Activated CD8-positive, alpha-beta T cell treated with anti-CD3 and anti-CD28 coated beads for 36 hours (primary cell): ENCODE measurements around the gene RFX8. TPM values are rescaled to one million over a fixed set of nuclear protein-coding genes. Genes with fewer than 3 reads are reported as not detected.

Source experiments
- ATAC-seq: fragments of 200-7000 bp; cut with Tn5 transposase; one replicate; pipeline ENCODE4 v1.10.0; 2021; ENCODE audit warnings: mild to moderate bottlenecking, moderate library complexity
- CTCF ChIA-PET: fragments of 350-600 bp; sonication (Branson Sonifier 250); formaldehyde crosslinking; loops from one replicate; lab custom pipeline; 2021; ENCODE audit warnings: antibody characterized with exemption; lab: Charles Lee
- POLR2A ChIA-PET: fragments of 350-600 bp; sonication (Branson Sonifier 250); formaldehyde crosslinking; loops from one replicate; lab custom pipeline; 2021; ENCODE audit warnings: antibody characterized with exemption; lab: Charles Lee
- DNase-seq: peaks from one replicate; pipeline ENCODE4 v3.0.0-alpha.2; 2020
- H3K27ac Mint-ChIP-seq: one replicate; pipeline ENCODE4 v1.8.0; 2021; ENCODE audit warnings: mild to moderate bottlenecking, mixed read lengths
- H3K27me3 Mint-ChIP-seq: one replicate; pipeline ENCODE4 v1.8.0; 2021; ENCODE audit warnings: mixed read lengths
- H3K36me3 Mint-ChIP-seq: one replicate; pipeline ENCODE4 v1.8.0; 2021; ENCODE audit warnings: low read depth, mixed read lengths
- H3K4me1 Mint-ChIP-seq: one replicate; pipeline ENCODE4 v1.8.0; 2021; ENCODE audit warnings: low read depth, mixed read lengths
- H3K4me3 Mint-ChIP-seq: one replicate; pipeline ENCODE4 v1.8.0; 2021; ENCODE audit warnings: mild to moderate bottlenecking, moderate library complexity, mixed read lengths
- H3K9me3 Mint-ChIP-seq: one replicate; pipeline ENCODE4 v1.8.0; 2021; ENCODE audit warnings: mixed read lengths
- intact Hi-C: fragments of 100-400 bp; cut with micrococcal nuclease; formaldehyde crosslinking; loops from one replicate; pipeline ENCODE4 v1.10.0; 2022
- total RNA-seq, 2 experiments: library from RNA; stranded (reverse); gene quantifications; one replicate each; pipeline ENCODE4 v1.2.3, GENCODE V29; 2021
- TF ChIP-seq, protein P1 (sequence below): fragments of 200-600 bp; IDR thresholded peaks from one replicate; pipeline ENCODE4 v1.8.0; 2022; ENCODE audit warnings: antibody characterized with exemption, mild to moderate bottlenecking

RFX8 gene
- total RNA-seq, 2 experiments from 2014 or later, result 0.18 TPM; not detected in 1

DNA sequence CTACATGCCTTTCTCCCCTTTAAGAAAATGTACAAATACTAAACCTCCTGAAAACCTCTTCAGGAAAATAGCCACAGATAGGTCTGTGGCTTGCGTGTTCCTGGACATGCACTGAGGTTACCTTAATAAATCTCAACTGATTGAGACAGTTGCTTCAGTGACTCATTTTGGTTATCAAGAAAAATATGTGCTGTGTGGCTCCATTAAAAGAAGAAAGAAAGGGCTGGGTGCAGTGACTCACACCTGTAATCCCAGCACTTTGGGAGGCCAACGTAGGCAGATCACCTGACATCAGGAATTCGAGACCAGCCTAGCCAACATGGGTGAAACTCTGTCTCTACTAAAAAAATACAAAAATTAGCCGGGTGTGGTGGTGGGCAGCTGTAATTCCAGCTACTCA lies 114.7 kb downstream of the RFX8 start:
- DNase-seq (no peak), ATAC-seq (no peak)
- no peaks in the 10 kb centered on the region for H3K36me3 Mint-ChIP-seq
- H3K4me1 Mint-ChIP-seq, result peaks cover 15% of the 10 kb centered on the region
- H3K4me3 Mint-ChIP-seq, result no peak overlapping the region
- TF ChIP-seq, protein P1, sequence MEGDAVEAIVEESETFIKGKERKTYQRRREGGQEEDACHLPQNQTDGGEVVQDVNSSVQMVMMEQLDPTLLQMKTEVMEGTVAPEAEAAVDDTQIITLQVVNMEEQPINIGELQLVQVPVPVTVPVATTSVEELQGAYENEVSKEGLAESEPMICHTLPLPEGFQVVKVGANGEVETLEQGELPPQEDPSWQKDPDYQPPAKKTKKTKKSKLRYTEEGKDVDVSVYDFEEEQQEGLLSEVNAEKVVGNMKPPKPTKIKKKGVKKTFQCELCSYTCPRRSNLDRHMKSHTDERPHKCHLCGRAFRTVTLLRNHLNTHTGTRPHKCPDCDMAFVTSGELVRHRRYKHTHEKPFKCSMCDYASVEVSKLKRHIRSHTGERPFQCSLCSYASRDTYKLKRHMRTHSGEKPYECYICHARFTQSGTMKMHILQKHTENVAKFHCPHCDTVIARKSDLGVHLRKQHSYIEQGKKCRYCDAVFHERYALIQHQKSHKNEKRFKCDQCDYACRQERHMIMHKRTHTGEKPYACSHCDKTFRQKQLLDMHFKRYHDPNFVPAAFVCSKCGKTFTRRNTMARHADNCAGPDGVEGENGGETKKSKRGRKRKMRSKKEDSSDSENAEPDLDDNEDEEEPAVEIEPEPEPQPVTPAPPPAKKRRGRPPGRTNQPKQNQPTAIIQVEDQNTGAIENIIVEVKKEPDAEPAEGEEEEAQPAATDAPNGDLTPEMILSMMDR, result no peak
- POLR2A ChIA-PET, result no interaction called here
- H3K9me3 Mint-ChIP-seq, result no peaks in the 10 kb centered on the region
- CTCF ChIA-PET, result interaction anchor here (0.9 to 4.3 kb wide), 4 partner anchors 10 to 505 kb away, joined by 3 to 20 read pairs (median 4); no protein-coding TSS in a partner anchor
- H3K27ac Mint-ChIP-seq, result no peak overlapping the region
- no peaks in the 10 kb centered on the region for H3K27me3 Mint-ChIP-seq
- intact Hi-C loops, result no loop called here

DNA sequence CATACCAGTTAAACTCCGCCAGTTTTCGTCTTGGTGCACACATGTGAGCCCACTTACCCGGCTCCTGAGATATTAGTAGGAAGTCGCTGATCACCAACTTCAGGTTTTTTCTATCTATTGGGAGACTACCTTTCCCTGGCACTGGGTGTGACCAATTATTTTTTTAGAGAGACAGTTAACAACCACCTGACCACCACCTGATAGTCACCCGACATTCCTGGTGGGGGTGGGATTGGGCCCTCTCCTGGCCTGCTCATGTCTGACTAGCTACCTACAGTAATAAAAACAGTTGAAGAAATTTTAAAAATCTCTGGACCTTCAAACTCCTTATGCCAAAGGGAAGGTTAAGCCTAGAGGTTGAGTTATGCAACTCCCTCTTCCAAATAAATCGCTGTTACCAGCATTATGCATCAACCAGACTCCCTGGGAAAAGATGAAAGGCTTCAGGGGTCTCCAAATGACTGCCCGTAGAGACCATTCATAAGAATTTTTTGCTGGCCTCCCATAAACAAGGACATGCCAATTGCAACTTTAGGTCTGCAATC lies 115.4 kb downstream of the RFX8 start:
- POLR2A ChIA-PET, result no interaction called here
- TF ChIP-seq, protein P1, result no peak
- ATAC-seq (no peak), DNase-seq (no peak)
- Mint-ChIP-seq H3K27ac (no peak overlapping the region), H3K27me3 (no peaks in the 10 kb centered on the region), H3K36me3 (no peaks in the 10 kb centered on the region), H3K9me3 (no peaks in the 10 kb centered on the region), H3K4me3 (no peak overlapping the region), H3K4me1 (peaks cover 15% of the 10 kb centered on the region)
- CTCF ChIA-PET, result interaction anchor here (1.3 to 4.3 kb wide), 3 partner anchors 9 to 27 kb away, joined by 3 to 20 read pairs (median 4); no protein-coding TSS in a partner anchor
- intact Hi-C loops, result no loop called here

DNA sequence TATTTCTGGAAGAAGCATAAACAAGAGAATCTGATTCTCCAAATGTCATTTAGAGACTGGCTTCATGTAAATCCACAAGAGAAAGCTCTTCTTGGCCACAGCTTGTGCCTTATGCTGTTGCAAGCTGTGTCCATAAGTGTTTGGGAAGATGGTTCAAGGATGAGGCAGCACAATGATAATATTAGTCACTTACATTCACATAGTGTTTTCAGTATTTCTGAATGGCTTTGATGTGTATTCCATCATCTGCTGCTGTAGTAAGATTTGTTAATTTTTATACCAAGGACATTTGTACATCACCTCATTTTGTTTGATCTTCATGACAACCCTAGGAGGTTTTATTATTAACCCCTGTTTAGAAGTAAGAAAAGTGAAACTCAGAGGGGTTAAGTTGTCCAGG lies 117.5 kb downstream of the RFX8 start:
- H3K4me3 Mint-ChIP-seq, result no peak overlapping the region
- CTCF ChIA-PET, result interaction anchor here (3.1 kb wide), 1 partner anchor 15 kb away, joined by 20 read pairs; no protein-coding TSS in a partner anchor
- POLR2A ChIA-PET, result no interaction called here
- H3K4me1 Mint-ChIP-seq, result peaks cover 13% of the 10 kb centered on the region
- H3K27ac Mint-ChIP-seq, result no peak overlapping the region
- TF ChIP-seq, protein P1, result no peak
- ATAC-seq (no peak), DNase-seq (no peak)
- no peaks in the 10 kb centered on the region for H3K36me3 Mint-ChIP-seq
- H3K9me3 Mint-ChIP-seq, result no peaks in the 10 kb centered on the region
- intact Hi-C loops, result no loop called here
- no peaks in the 10 kb centered on the region for H3K27me3 Mint-ChIP-seq

DNA sequence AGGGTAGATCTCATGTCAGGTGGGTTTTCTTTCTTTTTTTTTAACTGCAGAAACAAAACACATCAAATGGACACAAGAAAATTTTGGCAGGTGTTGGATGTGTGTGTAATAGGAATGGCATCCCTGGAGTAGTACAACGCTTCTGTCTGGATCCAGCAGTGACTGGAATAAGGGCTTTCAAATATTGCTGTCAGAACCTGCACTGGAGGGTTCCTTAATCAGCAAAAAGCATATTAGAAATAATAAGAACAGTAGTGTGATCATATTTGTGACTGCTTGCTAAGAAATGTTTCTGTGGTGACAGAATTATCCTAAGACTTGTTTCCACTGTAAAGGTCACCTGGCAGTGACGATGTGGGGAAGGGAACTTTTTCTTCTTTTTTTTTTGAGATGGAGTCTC lies 118.4 kb downstream of the RFX8 start:
- Mint-ChIP-seq H3K9me3 (no peaks in the 10 kb centered on the region), H3K36me3 (no peaks in the 10 kb centered on the region), H3K27ac (no peak overlapping the region), H3K27me3 (no peaks in the 10 kb centered on the region), H3K4me3 (no peak overlapping the region), H3K4me1 (peaks cover 5% of the 10 kb centered on the region)
- ATAC-seq, result no peak
- ChIA-PET POLR2A (no interaction called here), CTCF (interaction anchor here (3.1 kb wide), 1 partner anchor 14 kb away, joined by 20 read pairs; no protein-coding TSS in a partner anchor)
- TF ChIP-seq, protein P1, result no peak
- no peak for DNase-seq
- intact Hi-C loops, result no loop called here

DNA sequence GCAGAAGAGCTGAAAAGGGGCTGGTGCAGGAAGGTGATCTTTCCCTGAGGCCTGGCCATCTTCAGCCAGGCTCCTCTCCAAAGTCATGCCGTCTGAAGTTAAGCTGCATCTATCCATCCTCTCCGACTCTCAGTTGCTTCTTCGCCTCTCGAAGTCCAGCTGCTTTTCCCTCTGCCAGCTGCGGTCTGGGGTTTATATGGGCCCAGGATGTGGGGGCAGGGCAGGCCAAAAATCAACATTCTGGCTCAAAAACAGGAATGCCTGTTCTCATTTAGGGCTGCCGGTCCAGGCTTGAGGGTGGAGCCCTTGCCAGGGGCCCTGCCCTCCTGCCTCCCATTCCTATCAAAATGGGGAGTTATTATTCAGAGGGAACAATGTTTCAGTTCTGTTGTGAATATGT lies 118.9 kb downstream of the RFX8 start:
- H3K27me3 Mint-ChIP-seq, result no peaks in the 10 kb centered on the region
- no peak overlapping the region for H3K27ac Mint-ChIP-seq
- H3K4me1 Mint-ChIP-seq, result peaks cover under 1% of the 10 kb centered on the region
- ChIA-PET POLR2A (no interaction called here), CTCF (interaction anchor here (3.1 kb wide), 1 partner anchor 14 kb away, joined by 20 read pairs; no protein-coding TSS in a partner anchor)
- H3K36me3 Mint-ChIP-seq, result no peaks in the 10 kb centered on the region
- TF ChIP-seq, protein P1, result no peak
- H3K9me3 Mint-ChIP-seq, result no peaks in the 10 kb centered on the region
- ATAC-seq, result no peak
- no peak for DNase-seq
- intact Hi-C loops, result no loop called here
- H3K4me3 Mint-ChIP-seq, result no peak overlapping the region
